ENCODE data around the gene SLC39A9. TPM values are rescaled to one million over a fixed set of nuclear protein-coding genes. Genes with fewer than 3 reads are reported as not detected.

The SLC39A9 gene
- polyA plus RNA-seq, 1 donor from 2014 or later, result 88.5 TPM

- Histone ChIP-seq H3K27ac (ENCODE audit: low read length) (no peak overlapping the region), H3K79me2 (replicated peaks; ENCODE audit: insufficient read depth, low read length) (no peaks in the 10 kb centered on the region), H3K36me3 (ENCODE audit: insufficient read depth, low read length) (no peaks in the 10 kb centered on the region), H3K4me2 (ENCODE audit: low read length) (no peak overlapping the region), H3K27me3 (ENCODE audit: insufficient read depth, low read depth, low read length) (no peaks in the 10 kb centered on the region), H3F3A (ENCODE audit: insufficient read depth, low read length, poor library complexity, severe bottlenecking) (no peaks in the 10 kb centered on the region), H2AFZ (ENCODE audit: low read depth, low read length) (no peak overlapping the region), H3K9me2 (ENCODE audit: insufficient read depth, low read length) (no peaks in the 10 kb centered on the region), H3K9me3 (ENCODE audit: low read length) (no peaks in the 10 kb centered on the region), H3K9ac (ENCODE audit: low read length) (no peak overlapping the region), H4K20me1 (ENCODE audit: insufficient read depth) (no peaks in the 10 kb centered on the region), H3K4me3 (ENCODE audit: low read length) (no peak overlapping the region)
- TF ChIP-seq RAD21 (conservative IDR thresholded peaks at IDR 0.05) (no peak), EP300 (conservative IDR thresholded peaks at IDR 0.05; ENCODE audit: poor library complexity, severe bottlenecking) (no peak), SMC3 (conservative IDR thresholded peaks at IDR 0.05; ENCODE audit: poor library complexity) (no peak), REST (IDR thresholded peaks at IDR 0.05; ENCODE audit: borderline replicate concordance) (no peak), POLR2AphosphoS5 (IDR thresholded peaks at IDR 0.05) (no peak), CTCF (IDR thresholded peaks at IDR 0.05; ENCODE audit: poor library complexity, severe bottlenecking) (no peak), EZH2 (IDR thresholded peaks at IDR 0.05; ENCODE audit: borderline replicate concordance, insufficient read depth, low read length, poor library complexity, severe bottlenecking) (no peak), TAF1 (IDR thresholded peaks at IDR 0.05; ENCODE audit: low read depth) (no peak), MXI1 (conservative IDR thresholded peaks at IDR 0.05; ENCODE audit: poor library complexity, severe bottlenecking) (no peak)
Observed at GRCh38 chr14:69443296-69443805, 44.9 kb downstream of the SLC39A9 start.

- no peak for TF ChIP-seq REST (IDR thresholded peaks at IDR 0.05; ENCODE audit: borderline replicate concordance)
- TF ChIP-seq POLR2AphosphoS5 (IDR thresholded peaks at IDR 0.05), result no peak
- TF ChIP-seq CTCF (IDR thresholded peaks at IDR 0.05; ENCODE audit: poor library complexity, severe bottlenecking), result no peak
- TF ChIP-seq EZH2 (IDR thresholded peaks at IDR 0.05; ENCODE audit: borderline replicate concordance, insufficient read depth, low read length, poor library complexity, severe bottlenecking), result no peak
- no peak for TF ChIP-seq TAF1 (IDR thresholded peaks at IDR 0.05; ENCODE audit: low read depth)
- TF ChIP-seq SMC3 (conservative IDR thresholded peaks at IDR 0.05; ENCODE audit: poor library complexity), result no peak
- TF ChIP-seq RAD21 (conservative IDR thresholded peaks at IDR 0.05), result no peak
- TF ChIP-seq MXI1 (conservative IDR thresholded peaks at IDR 0.05; ENCODE audit: poor library complexity, severe bottlenecking), result no peak
- TF ChIP-seq EP300 (conservative IDR thresholded peaks at IDR 0.05; ENCODE audit: poor library complexity, severe bottlenecking), result no peak
- Histone ChIP-seq H3K4me3 (ENCODE audit: low read length) (no peak overlapping the region), H3K9ac (ENCODE audit: low read length) (no peak overlapping the region), H4K20me1 (ENCODE audit: insufficient read depth) (no peaks in the 10 kb centered on the region), H3K9me2 (ENCODE audit: insufficient read depth, low read length) (no peaks in the 10 kb centered on the region), H3F3A (ENCODE audit: insufficient read depth, low read length, poor library complexity, severe bottlenecking) (no peaks in the 10 kb centered on the region), H2AFZ (ENCODE audit: low read depth, low read length) (no peak overlapping the region), H3K79me2 (replicated peaks; ENCODE audit: insufficient read depth, low read length) (no peaks in the 10 kb centered on the region), H3K27me3 (ENCODE audit: insufficient read depth, low read depth, low read length) (no peaks in the 10 kb centered on the region), H3K9me3 (ENCODE audit: low read length) (no peaks in the 10 kb centered on the region), H3K36me3 (ENCODE audit: insufficient read depth, low read length) (no peaks in the 10 kb centered on the region), H3K4me2 (ENCODE audit: low read length) (no peak overlapping the region), H3K27ac (ENCODE audit: low read length) (no peak overlapping the region)
Observed at GRCh38 chr14:69449216-69449615, 50.7 kb downstream of the SLC39A9 start.
